HepG2 (cell line): Measurements from ENCODE around the gene TM9SF2. TPM values are rescaled to one million over a fixed set of nuclear protein-coding genes. Genes with fewer than 3 reads are reported as not detected.

ENCODE experiments used
- ATAC-seq: fragments of 200-7000 bp; cut with Tn5 transposase; 3 replicates; pipeline ENCODE4 v1.9.1; 2020; ENCODE audit warnings: mild to moderate bottlenecking, moderate library complexity
- BruUV-seq: library from RNA; stranded (reverse); fragments of 400-500 nt; replicated peaks from 2 replicates; lab custom pipeline; 2021; lab: Mats Ljungman, UMichigan
- CTCF ChIA-PET: fragments of 300-600 bp; formaldehyde crosslinking; extraction: SDS; loops from one replicate; lab custom pipeline; 2021; ENCODE audit warnings: low total read pairs, inconsistent platforms, low intra/inter-chr PET ratio; lab: Yijun Ruan, JAX
- POLR2A ChIA-PET: fragments of 350-600 bp; sonication (Branson Sonifier 250); formaldehyde crosslinking; loops from one replicate; lab custom pipeline; 2020; ENCODE audit warnings: antibody characterized with exemption, inconsistent platforms; lab: Yijun Ruan, JAX
- DNase-seq: peaks from one replicate; pipeline ENCODE4 v3.0.0-alpha.2; 2015; ENCODE audit warnings: low spot score
- FAIRE-seq: peaks from 3 replicates; lab custom pipeline; 2011; peaks lifted over from hg19 to GRCh38; lab: Jason Lieb, UNC
- H2AFZ ChIP-seq: one replicate; pipeline ENCODE4 v1.6.1; 2011; ENCODE audit warnings: low read length, inconsistent platforms
- H3K27ac ChIP-seq: fragments of 300-600 bp; 3 replicates; pipeline ENCODE4 v1.8.0; 2011; ENCODE audit warnings: mixed run types, mild to moderate bottlenecking, mixed read lengths, low read length, inconsistent platforms; ENCODE audit not compliant: insufficient read depth; ENCODE audit errors: extremely low read length
- H3K27me3 ChIP-seq, 2 experiments: fragments of 200-600 bp in 1 of 2; 2 replicates in 1 of 2; 3 replicates in 1 of 2; pipeline versions ENCODE4 v1.6.0 to v1.8.0; 2011; ENCODE audit warnings: low read length in 2 of 2, mild to moderate bottlenecking in 2 of 2, moderate library complexity in 2 of 2, inconsistent platforms in 1 of 2; ENCODE audit not compliant: insufficient read depth in 2 of 2, control insufficient read depth in 1 of 2
- H3K36me3 ChIP-seq, 2 experiments: fragments of 200-600 bp in 1 of 2; replicated peaks in 1 of 2; 2 replicates in 1 of 2; 3 replicates in 1 of 2; pipeline versions ENCODE4 v1.5.1 to v1.8.0; 2011; ENCODE audit warnings: low read length in 2 of 2, inconsistent platforms in 1 of 2; ENCODE audit not compliant: insufficient read depth in 2 of 2, control insufficient read depth in 1 of 2
- H3K4me1 ChIP-seq: 2 replicates; pipeline ENCODE4 v1.5.1; 2012; ENCODE audit warnings: low read length, inconsistent platforms; ENCODE audit not compliant: insufficient read depth
- H3K4me2 ChIP-seq: 2 replicates; pipeline ENCODE4 v1.6.0; 2011; ENCODE audit warnings: low read depth, low read length, inconsistent platforms
- H3K4me3 ChIP-seq, 3 experiments: fragments of 200-600 bp in 1 of 3; sonication (generic), shearing (Covaris generic) in 1 of 3; replicated peaks in 1 of 3; 2 replicates each; pipeline ENCODE4 v1.5.1; 2011 to 2016; ENCODE audit warnings: low read length in 3 of 3, inconsistent platforms in 2 of 3, low read depth in 2 of 3, mild to moderate bottlenecking in 2 of 3, control low read depth in 1 of 3, mixed read lengths in 1 of 3; ENCODE audit not compliant: insufficient read depth in 1 of 3
- H3K79me2 ChIP-seq: one replicate; pipeline ENCODE4 v1.6.1; 2011; ENCODE audit warnings: low read length, inconsistent platforms; ENCODE audit not compliant: insufficient read depth
- H3K9ac ChIP-seq: 2 replicates; pipeline ENCODE4 v1.6.0; 2011; ENCODE audit warnings: mild to moderate bottlenecking, low read depth, low read length, inconsistent platforms; ENCODE audit not compliant: insufficient read depth
- H3K9me3 ChIP-seq: 2 replicates; pipeline ENCODE4 v1.5.1; 2012; ENCODE audit warnings: mild to moderate bottlenecking, low read length
- H4K20me1 ChIP-seq: 2 replicates; pipeline ENCODE4 v1.6.0; 2011; ENCODE audit warnings: inconsistent platforms, mild to moderate bottlenecking, low read length, moderate library complexity; ENCODE audit not compliant: insufficient read depth
- GMEB1 ChIP-seq: sonication (generic); formaldehyde crosslinking; IDR thresholded peaks from 2 replicates; pipeline ENCODE4 v1.5.1; 2020; ENCODE audit warnings: missing genetic modification reagents, mild to moderate bottlenecking, borderline replicate concordance
- NFATC3 ChIP-seq: sonication (generic); formaldehyde crosslinking; IDR thresholded peaks from 2 replicates; pipeline ENCODE4 v1.5.1; 2020; ENCODE audit warnings: mild to moderate bottlenecking, missing genetic modification reagents
- NFIB ChIP-seq: sonication (generic); formaldehyde crosslinking; IDR thresholded peaks from 2 replicates; pipeline ENCODE4 v1.9.0; 2021; ENCODE audit warnings: missing genetic modification reagents, mild to moderate bottlenecking, borderline replicate concordance
- PHF8 ChIP-seq: sonication (generic); formaldehyde crosslinking; IDR thresholded peaks from 2 replicates; pipeline ENCODE4 v1.5.0; 2020; ENCODE audit warnings: missing genetic modification reagents
- PTBP1 ChIP-seq: fragments of 200-400 bp; formaldehyde crosslinking; IDR thresholded peaks from 2 replicates; pipeline ENCODE4 v1.6.1; 2018; ENCODE audit warnings: low read length, low read depth; ENCODE audit not compliant: poor library complexity, severe bottlenecking
- RAD51 ChIP-seq: fragments of 450-650 bp; IDR thresholded peaks from 2 replicates; pipeline ENCODE4 v1.6.1; 2016; ENCODE audit warnings: borderline replicate concordance
- SIN3B ChIP-seq: fragments of 150-350 bp; IDR thresholded peaks from 2 replicates; pipeline ENCODE4 v1.6.1; 2014; ENCODE audit warnings: low read length
- SMAD3 ChIP-seq: sonication (generic); formaldehyde crosslinking; IDR thresholded peaks from 2 replicates; pipeline ENCODE4 v1.4.0; 2020; ENCODE audit warnings: missing genetic modification reagents
- SNAPC5 ChIP-seq: sonication (generic); formaldehyde crosslinking; IDR thresholded peaks from 2 replicates; pipeline ENCODE4 v1.8.1; 2023; ENCODE audit warnings: mild to moderate bottlenecking, missing genetic modification reagents, borderline replicate concordance
- SP2 ChIP-seq: sonication (generic); formaldehyde crosslinking; IDR thresholded peaks from 2 replicates; pipeline ENCODE4 v1.5.1; 2020; ENCODE audit warnings: mild to moderate bottlenecking, missing genetic modification reagents
- TSC22D2 ChIP-seq: sonication (generic); formaldehyde crosslinking; IDR thresholded peaks from 2 replicates; pipeline ENCODE4 v1.5.1; 2020; ENCODE audit warnings: missing genetic modification reagents, mild to moderate bottlenecking, borderline replicate concordance
- ZFP82 ChIP-seq: sonication (generic); formaldehyde crosslinking; IDR thresholded peaks from 2 replicates; pipeline ENCODE4 v1.5.1; 2020; ENCODE audit warnings: mild to moderate bottlenecking, missing genetic modification reagents, borderline replicate concordance
- ZMYM4 ChIP-seq: sonication (generic); formaldehyde crosslinking; IDR thresholded peaks from 2 replicates; pipeline ENCODE4 v1.8.1; 2023; ENCODE audit warnings: mild to moderate bottlenecking, missing genetic modification reagents
- ZNF639 ChIP-seq: conservative IDR thresholded peaks from 2 replicates; pipeline ENCODE4 v1.6.1; 2018; ENCODE audit warnings: missing genetic modification reagents
- ZNF746 ChIP-seq: sonication (generic); formaldehyde crosslinking; IDR thresholded peaks from 2 replicates; pipeline ENCODE4 v1.8.0; 2022; ENCODE audit warnings: mild to moderate bottlenecking, missing genetic modification reagents
- WGBS: methylation state at CpG from one replicate; pipeline ENCODE4 v1.1.6; 2017; ENCODE audit warnings: low lambda C conversion rate; 5-methylcytosine and 5-hydroxymethylcytosine counted together
- in situ Hi-C: cut with HindIII; loops from 2 replicates; pipeline ENCODE4 v1.10.0; 2017; ENCODE audit warnings: low pct_unique_long_range_greater_than_20kb; ENCODE audit not compliant: extremely low pct_ligation_motif_present
- intact Hi-C: fragments of 100-400 bp; cut with micrococcal nuclease; formaldehyde crosslinking; loops from one replicate; pipeline ENCODE4 v1.10.0; 2022; ENCODE audit not compliant: unreplicated experiment
- polyA plus RNA-seq, 8 experiments: library from polyadenylated mRNA; depleted of rRNA in 3 of 8; stranded (reverse) in 7 of 8; unstranded in 1 of 8; fragments of >200 nt; fragmentation: Illumina TruSeq in 4 of 8; extraction: Trizol in 4 of 8; gene quantifications; 2 replicates each; pipeline versions ENCODE4 v1.2.1 to v1.2.3, GENCODE V29; 2011 to 2016; ENCODE audit warnings: low read depth in 4 of 8, missing spikeins in 1 of 8, mixed read lengths in 1 of 8; ENCODE audit not compliant: insufficient read depth in 1 of 8
- total RNA-seq, 5 experiments: library from RNA; depleted of rRNA; stranded (reverse); fragments of >200 nt; fragmentation: Illumina TruSeq; extraction: Trizol; gene quantifications; 2 replicates each; pipeline ENCODE4 v1.2.3, GENCODE V29; 2016; ENCODE audit warnings: low read depth in 1 of 5

TM9SF2 gene
- total and polyA plus RNA-seq, 2 of the 13 experiments (the other 11 are each of a cell fraction or from before 2014, with no cell fraction given), result 94.1 to 123 TPM

- ChIA-PET CTCF (no interaction called here), POLR2A (no interaction called here)
- in situ Hi-C loops, result no loop called here
- no TSS peak for BruUV-seq
- WGBS, result 0% methylated on average over 1 of the region's 1 CpG
- TF ChIP-seq SIN3B (no peak), SMAD3 (CRISPR knock-in tag) (no peak)
- H3K79me2 ChIP-seq, result no peaks in the 10 kb centered on the region
- H3K36me3 ChIP-seq, result no peaks in the 10 kb centered on the region
- no peak overlapping the region for H2AFZ ChIP-seq
- no peak overlapping the region for H3K27ac ChIP-seq
- ATAC-seq, result no peak
- no peak overlapping the region for H3K4me2 ChIP-seq
- DNase-seq, result no peak
- no peaks in the 10 kb centered on the region for H3K4me1 ChIP-seq
- no peaks in the 10 kb centered on the region for H3K9me3 ChIP-seq
- H3K4me3 ChIP-seq, result no peak overlapping the region
- peaks cover 0 to 10% of the 10 kb centered on the region in 2 experiments; a peak in 1 of 5 replicates for H3K27me3 ChIP-seq
- intact Hi-C loops, result no loop called here
- no peaks in the 10 kb centered on the region for H4K20me1 ChIP-seq
- no peak overlapping the region for H3K9ac ChIP-seq
- no peak for FAIRE-seq
Measured at GRCh38 chr13:99472122-99472440, 29.2 kb upstream of the TM9SF2 start.

- Histone ChIP-seq H3K36me3 (no peaks in the 10 kb centered on the region), H3K4me2 (no peak overlapping the region), H3K4me3 (no peak overlapping the region), H4K20me1 (no peaks in the 10 kb centered on the region), H3K4me1 (no peaks in the 10 kb centered on the region), H2AFZ (no peak overlapping the region), H3K9me3 (no peaks in the 10 kb centered on the region), H3K79me2 (no peaks in the 10 kb centered on the region), H3K27me3 (peaks cover 0 to 10% of the 10 kb centered on the region in 2 experiments; a peak in 1 of 5 replicates), H3K27ac (no peak overlapping the region), H3K9ac (no peak overlapping the region)
- intact Hi-C loops, result no loop called here
- no TSS peak for BruUV-seq
- DNase-seq, result no peak
- no peak for FAIRE-seq
- ChIA-PET CTCF (no interaction called here), POLR2A (no interaction called here)
- TF ChIP-seq NFATC3, result no peak
- no peak for TF ChIP-seq RAD51
- no peak for TF ChIP-seq ZNF639 (CRISPR knock-in tag)
- TF ChIP-seq ZNF746 (CRISPR knock-in tag), result no peak
- no peak for TF ChIP-seq SNAPC5
- no peak for TF ChIP-seq ZMYM4 (CRISPR knock-in tag)
- TF ChIP-seq SP2 (CRISPR knock-in tag), result no peak
- TF ChIP-seq PHF8 (CRISPR knock-in tag), result no peak
- no peak for TF ChIP-seq NFIB (CRISPR knock-in tag)
- TF ChIP-seq GMEB1 (CRISPR knock-in tag), result no peak
- TF ChIP-seq PTBP1, result no peak
- no peak for TF ChIP-seq ZFP82
- TF ChIP-seq TSC22D2, result no peak
- ATAC-seq, result no peak
- 65% methylated on average over 7 of the region's 9 CpGs for WGBS
- in situ Hi-C loops, result no loop called here
Measured at GRCh38 chr13:99473515-99473914, 27.8 kb upstream of the TM9SF2 start.
